Activated CD4-positive, alpha-beta T cell treated with anti-CD3 and anti-CD28 coated beads, Interleukin-2, amount 50 U/mL, for 24 hours (primary cell): ENCODE results near the gene LAMB1.
"Not testable (repeated sequence)": the region's sequence is repeated elsewhere in the genome, so short reads cannot be mapped to it uniquely, and the experiment has no call there.

ENCODE experiments used
- DNase-seq, 2 donors: peaks; one replicate each; pipeline ENCODE4 v3.0.0-alpha.2; 2020; ENCODE audit warnings: low read depth in 1 of 2, low spot score in 1 of 2

Gene LAMB1

DNA sequence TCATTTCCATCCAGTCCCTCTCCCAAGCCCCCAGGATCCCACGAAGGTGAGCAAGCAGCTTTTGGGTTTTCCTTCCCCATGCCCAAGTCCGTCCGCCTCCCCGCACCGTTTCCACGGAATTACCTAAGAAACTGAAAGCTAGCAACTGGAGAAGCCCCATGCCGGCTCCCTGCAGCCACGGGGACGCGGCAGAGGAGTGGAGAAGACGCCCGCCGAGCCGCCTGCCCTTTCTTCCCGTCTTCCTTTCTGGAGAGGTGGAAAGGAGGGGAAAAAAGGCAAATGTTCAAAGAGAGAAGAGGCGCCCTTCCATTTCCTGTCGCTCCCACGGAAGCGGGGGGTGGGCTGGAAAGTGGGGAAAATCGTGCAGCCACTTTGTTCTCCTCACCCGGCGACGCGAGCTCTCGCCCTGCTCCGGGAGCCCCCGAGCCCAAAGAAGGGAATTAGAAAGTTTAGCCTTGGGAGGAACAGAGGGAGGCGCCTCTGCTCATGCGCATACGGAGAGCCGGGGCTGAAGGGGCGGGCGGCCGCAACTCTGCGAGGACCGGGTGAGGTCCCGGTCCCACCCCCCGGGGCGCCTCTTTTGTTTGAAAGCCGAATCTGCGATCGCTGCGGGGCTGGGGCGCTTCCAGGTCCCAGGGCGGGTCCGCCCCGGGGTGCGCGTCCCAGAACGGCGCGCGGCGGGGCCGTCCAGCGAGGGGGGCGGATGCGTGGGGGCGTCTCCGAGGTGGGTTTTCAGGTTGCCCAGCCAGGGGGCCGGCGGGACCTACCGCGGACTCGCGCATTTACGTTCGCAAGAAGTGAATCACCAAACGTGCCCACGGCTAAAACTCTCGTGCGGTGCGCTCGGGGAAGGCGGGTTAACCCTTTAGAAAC, at the start of gene LAMB1:
Gene LAMB1 (minus strand): TSS at position 436 of the 873 bp plus-strand sequence. CDS start 276 bp downstream, at position 160.
- DNase-seq: no peak

DNA sequence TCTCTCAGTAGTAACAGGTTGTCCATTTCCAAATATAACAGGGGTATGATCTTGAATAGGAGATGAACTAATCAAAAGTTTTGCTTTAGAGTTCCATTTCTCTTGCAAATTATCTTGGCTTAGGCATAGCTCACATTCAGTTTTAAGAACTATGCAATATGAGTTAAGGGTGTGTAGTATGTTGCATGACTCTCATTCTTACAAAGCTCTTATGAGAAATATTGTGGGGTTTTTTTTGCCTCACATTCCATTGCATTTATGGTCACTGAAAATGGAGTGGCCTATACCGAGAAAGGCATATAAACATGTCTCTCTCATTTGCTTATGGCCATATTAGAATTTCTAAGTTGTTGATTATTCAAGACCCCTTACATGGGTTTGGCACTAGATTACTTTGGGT, 48.5 kb upstream of the LAMB1 start:
- no peak for DNase-seq

DNA sequence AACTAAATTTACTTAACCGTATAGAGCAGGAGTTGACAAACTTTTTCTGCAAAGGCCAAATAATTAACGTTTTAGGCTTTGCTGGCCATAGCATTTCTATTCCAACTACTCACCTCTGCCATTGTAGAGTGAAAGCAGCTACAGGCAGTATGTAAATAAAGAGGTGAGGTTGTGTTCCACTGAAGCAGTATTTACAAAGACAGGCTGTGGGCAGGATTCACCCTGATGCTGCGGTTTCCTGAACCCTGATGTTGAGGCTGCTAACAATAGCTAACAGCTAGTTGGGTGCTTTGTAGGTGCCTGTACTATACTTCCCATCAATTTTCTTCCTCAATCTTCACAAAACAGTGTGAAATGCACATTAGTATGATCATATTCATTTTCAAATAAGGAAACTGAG, 47.0 kb upstream of the LAMB1 start:
- no peak for DNase-seq

DNA sequence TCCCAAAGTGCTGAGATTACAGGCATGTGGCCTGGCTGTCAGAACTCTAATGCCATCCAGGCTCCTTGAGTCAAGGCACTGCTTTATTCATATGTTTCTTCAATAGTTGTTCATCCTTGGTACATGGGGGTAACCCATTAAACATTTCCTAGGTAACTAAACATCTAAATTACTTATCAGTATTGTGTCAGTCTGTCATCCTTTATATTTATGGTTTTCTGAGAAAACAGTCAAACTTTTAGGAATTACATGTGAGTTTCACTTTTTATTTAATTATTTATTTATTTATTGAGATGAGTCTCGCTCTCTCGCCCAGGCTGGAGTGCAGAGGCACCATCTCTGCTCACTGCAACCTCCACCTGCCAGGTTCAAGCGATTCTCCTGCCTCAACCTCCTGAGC, 45.5 kb upstream of the LAMB1 start:
- DNase-seq: no peak

DNA sequence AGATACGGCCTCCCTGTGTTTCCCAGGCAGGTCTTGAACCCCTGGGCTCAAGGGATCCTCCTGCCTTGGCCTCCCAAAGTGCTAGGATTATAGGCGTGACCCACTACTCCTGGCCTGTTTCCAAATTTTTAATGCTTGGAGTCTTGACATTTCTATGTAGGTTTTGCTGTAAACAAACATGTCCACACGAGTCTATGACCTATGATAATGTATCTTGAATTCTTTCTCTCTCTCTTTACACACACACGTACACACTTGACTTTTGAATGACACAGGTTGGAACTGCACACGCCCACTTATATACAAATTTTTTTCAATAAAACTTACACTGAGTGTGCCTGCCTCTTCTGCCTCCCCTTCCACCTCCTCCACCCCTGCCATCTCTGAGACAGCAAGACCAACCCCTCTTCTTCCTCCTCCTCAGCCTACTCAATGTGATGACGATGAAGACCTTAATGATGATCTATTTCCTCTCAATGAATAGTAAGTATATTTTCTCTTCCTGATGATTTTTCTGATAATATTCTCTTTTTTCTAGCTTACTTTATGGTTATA, 44.1 kb upstream of the LAMB1 start:
- DNase-seq: no peak

DNA sequence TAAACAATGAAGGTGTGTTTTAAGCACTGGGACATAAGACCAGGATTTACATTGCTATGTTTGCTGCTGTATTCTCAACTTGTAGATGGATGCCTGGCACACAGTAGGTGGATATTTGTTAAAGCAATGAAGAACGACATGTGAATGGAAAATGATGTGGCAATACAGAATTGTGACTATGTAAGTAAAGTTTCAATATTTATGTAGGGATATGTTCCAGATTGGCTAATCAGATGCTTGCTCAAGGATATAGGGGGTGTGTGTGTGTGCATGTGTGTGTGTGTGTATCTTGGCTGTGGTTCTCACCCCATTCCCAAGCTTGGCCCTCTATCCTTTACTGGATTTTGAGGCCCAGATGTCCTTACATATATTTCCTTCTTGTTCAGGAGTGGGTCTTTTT, 42.7 kb upstream of the LAMB1 start:
- DNase-seq: no peak

DNA sequence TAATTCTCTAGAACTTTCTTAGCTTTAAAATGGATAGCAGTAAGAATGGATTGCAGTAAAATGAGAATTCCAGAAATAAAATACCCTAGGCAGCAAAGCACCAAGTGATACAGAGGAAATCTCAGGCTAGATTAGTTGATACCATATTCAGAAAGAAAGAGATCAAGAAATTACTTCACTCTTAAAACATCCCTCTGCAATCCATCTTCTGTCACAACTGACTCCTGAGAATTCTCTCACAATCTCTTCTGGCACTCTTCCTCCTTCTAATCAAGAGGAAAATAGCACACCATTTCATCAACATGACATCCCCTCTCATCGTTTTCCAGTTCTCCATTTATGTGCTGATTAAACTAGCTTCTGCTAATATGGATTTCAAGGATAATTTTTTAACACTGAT, 42.2 kb upstream of the LAMB1 start:
- DNase-seq: no peak

DNA sequence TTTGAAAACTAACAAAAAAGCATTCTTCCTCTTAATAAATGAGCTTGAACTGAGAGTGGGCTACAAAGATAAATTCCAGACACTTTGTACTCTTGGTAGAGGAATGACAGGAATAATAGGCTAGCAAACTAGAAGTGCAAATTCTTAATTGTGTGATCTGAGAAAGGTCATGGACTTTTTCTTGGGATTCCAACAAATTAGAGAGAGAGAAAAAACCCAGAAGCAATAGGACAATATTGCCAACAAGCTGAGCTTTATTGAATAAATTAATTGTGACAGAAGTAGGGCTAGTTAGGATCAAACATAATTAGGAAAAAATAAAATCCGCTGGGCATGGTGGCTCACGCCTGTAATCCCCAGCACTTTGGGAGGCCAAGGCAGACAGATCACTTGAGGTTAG, 41.4 kb upstream of the LAMB1 start:
- no peak for DNase-seq

DNA sequence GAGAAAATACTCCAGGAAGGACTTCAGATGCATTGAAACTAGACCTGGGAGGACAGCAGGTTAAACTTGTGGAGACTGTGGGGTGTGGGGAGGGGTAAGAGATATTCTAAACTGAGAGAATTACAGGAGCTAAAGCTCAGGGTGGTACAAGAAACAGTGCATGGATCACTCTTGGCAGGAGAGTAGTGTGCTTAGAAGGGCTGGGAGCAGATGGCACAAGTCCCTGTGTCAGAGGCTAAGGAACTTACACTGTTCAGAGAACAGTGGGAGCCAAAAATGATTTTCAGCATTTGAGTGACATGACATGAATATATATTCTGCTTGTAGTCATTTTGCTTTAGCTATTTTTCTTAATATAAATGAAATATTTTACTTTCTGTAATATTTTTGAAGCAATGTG, 36.0 kb upstream of the LAMB1 start:
- no peak for DNase-seq

DNA sequence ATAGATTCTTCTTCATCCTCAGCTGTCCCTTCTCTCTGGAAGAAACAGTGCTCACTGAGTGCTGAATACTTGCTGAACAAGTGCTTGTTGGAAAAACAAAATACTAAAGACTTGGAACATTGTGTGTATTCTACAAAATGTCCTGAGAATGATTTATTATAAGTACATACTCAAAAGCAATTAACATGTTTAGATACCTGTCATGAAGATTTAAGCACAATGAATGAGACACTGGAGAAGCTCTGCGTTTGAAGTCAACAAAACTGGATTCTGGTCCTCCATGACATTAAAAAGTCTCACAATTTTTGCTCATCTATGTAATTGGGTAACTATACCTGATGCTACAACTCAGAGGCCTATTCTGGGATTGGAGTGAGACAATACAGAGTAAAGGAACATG, 34.8 kb upstream of the LAMB1 start:
- no peak for DNase-seq

DNA sequence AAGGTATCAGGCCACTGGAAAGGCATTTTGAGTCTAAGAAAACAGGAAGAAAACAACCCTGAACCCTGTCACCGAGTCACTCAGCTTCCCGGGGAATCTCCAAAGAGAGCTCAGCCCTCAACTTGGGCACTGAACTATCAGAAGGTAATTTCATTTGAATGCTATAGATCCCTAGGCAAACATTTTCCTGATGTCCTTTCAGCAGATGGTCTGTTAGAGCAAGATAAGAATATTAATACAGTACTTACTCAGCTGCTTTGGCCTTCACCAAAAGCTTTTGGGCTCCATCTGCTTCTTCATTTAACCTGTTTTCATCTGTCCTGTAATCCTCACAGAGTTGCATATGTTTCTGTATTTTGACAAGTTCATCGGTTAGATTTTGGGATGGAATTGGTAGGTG, 34.2 kb upstream of the LAMB1 start:
- DNase-seq: no peak

DNA sequence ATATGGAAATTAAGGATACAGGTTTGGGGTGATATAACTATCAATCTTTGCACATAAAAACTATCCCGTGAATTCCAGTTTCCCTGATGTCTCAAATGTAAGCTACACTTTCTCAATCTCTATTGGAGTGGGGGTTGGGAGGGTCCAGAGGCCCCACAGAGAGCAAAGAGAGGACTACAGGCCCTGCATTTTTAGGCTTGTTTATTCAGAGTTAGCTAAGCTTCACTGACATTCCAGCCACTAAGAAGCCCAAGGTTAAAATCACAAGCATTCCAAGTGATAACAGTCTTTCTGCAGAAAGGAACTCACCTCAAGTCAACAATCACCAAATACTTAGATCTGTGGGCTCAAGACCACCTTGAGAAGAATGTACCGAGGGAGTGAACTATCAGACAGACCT, 31.6 kb upstream of the LAMB1 start:
- DNase-seq: no peak

DNA sequence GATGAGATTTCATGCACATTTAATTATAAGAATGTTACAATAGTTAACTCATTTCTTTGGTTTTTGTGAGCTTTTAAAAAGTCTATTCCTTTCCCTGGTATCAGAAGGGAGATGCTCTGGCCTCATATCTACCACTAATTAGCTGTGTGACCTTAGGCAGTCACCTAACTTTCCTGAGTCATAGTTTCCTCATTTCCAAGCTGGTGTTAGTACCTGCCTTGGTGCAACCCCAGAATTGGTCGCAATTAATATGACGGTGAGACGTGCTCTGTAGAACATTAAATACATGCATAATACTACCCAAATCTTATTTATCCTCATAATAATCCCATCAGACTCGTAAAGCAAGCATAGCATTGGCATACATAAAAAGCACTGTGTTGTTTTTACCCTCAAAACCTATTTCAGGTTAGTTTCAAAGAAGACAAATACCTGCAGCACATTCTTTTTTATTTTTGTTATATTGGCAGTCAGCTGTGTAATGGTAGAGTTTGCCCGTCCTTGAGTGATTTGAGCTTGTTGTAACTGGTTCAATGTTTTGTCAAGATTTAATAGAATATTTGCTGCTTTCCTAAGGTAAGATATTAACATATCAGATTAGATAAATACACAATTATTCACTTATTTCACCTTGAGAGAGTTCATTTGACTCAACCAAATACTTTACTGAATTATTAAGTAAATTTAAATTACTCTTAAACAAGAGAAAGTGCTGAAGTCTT, 31.0 kb upstream of the LAMB1 start:
- no peak for DNase-seq

DNA sequence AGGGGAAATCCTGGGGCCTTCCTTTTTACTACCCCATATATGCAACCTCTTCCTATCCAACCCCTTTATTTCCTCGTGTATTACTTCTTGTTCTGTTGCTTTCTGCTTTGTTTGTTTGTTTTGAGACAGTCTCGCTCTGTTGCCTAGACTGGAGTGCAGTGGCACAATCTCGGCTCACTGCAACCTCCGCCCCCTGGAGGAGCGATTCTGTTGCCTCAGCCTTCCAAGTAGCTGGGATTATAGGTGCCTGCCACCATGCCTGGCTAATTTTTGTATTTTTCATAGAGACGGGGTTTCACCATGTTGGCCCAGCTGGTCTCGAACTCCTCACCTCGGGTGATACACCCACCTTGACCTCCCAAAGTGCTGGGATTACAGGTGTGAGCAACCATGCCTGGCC, 30.3 kb upstream of the LAMB1 start:
- not testable (repeated sequence) for DNase-seq

DNA sequence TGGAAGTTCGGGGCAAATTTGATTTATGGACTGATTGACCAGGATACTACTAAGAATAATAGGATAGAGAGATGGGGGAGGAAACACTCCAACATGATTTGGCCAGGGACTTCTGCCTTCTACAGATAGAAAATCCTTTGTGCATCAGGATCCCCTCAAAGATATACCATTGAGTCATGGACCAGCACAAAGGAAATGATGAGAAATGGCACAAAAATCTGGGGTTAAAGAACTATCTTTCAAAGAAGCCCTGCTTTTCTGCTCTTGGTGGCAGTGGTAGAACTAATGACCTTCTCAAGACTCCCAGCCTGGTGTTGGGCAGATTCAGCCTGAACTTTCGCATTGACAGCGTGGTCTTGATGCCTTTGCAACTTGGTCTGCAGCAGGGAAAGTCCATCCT, 27.6 kb upstream of the LAMB1 start:
- DNase-seq: no peak

DNA sequence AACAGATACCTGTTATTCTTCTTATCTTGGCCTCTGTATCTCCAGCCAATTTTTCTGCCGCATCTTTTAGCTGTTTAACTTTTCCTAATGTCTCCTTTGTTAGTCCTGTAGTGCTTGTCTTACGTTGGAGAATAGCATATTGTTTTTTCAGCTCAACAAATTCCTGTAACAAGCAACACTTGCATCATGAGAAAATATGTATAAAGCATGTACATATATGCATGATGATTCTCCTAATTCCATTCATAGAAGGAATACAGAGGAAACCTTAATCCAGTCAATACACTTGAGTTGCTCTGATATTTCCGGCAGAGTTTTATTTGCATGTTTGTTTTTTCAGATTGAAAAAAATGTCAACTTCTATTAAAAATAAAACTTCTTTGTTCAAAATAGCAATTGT, 26.1 kb upstream of the LAMB1 start:
- DNase-seq: no peak

DNA sequence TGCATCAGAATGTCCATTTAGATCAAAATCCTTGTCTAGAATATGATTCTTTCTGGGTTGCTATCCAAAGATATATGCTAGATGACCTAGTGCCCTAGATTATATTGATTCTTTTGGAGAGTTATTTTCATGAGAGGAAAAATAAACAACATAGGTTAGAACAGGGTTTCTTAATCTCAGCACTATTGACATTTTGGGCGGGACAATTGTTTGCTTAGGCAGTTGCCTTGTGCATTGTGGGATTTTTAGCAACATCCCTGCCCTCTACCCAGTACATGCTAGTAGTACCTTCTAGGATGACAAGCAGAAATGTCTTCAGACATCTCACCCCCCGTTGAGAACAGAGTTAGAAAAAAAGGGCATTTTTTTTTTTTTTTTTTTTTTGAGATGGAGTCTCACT, 25.1 kb upstream of the LAMB1 start:
- DNase-seq: no peak

DNA sequence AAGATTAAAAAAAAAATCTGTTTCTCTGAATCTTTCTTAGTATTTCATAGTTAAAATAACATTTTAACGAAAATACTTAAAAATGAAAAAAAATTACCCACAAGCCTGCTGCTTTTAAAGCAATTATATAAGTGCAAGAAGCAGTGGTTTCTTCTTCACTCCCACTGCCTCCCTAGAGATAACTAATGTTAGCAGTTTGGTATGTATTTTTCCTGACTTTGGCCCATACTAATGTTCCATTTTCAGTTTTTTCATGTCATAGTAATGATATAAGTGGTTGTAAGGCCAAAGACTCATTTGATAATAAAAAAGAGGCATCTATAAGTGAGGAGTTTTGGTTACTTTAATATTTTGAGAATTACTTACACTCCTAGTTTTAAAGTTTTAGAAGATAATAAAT, 24.3 kb upstream of the LAMB1 start:
- no peak for DNase-seq

DNA sequence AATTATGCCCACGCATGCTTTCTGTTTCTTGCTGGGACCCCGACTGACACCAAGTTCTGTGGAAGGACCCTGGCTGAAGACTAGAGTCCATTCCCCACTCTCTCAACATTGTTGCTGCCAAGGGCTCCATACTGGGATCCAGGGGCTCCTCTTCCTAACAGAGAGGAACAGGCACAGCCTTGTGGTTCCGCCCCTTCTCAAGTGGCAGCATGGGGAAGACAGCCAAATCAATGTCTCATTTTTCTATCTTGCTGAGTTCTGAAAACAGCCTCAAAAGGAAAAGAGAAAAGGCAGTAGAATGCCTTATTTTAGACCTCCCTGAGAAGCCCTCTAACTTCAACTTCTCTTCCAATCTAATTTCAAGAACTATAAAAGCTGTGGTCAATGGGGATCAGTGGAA, 23.7 kb upstream of the LAMB1 start:
- no peak for DNase-seq

DNA sequence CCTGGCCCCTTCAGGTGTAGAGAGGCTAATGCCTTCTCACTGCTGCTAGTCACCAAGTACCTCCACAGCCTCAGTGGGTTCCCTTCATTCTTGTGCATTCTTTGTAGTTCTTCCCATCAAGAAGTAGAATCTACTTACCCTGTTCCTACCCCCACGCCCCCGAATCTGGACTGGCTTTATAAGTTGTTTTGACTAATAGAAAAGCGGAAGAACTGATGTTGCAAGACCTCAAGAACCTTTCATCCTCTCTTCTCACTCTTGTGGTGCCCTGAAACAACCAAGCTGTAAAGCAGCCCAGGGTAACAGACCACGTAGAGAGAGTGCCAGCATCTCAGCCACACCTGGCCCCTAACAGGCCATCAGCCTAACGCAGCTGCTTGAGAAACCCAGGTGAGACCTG, 23.2 kb upstream of the LAMB1 start:
- no peak for DNase-seq

DNA sequence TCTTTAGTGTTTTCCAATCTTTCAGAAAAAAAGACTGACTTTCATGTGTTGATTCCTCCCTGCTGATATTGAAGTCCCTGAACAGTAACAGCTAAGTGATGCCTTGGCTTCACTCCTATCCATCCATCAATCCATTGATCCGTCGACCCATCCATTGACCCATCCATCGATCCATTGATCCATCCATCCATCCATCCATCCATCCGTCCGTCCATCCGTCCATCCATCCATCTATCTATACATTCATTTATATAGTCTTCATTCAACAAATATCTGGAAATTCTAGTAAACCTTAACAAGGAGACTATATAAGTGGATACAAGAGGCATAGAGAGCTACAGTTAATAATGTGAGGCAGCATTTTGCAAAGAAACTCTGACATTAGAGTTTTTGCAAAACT, 21.6 kb upstream of the LAMB1 start:
- no peak for DNase-seq

DNA sequence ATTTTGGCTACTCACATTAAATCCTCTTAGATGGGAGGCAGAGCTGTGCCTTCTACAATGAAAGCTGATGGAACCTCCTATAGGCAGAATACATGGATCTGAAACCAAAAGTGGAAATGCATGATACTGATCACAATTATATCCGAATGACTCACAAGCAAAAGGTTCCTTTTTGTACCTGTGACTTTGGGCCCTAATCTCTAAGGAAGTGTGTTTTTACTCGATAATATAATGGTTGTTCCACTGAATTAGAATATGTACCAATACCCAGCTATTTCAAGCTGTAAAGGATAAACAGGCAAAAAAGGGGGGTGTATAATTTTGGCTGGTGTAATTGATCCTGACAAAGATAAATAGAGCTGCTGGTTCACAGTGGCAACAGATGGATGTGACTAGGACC, 17.6 kb upstream of the LAMB1 start:
- DNase-seq: no peak
